ENCODE data around the gene ATAD3A.

ATAD3A gene

GRCh38 chr1:1583347-1584010 is 71.5 kb downstream of the ATAD3A start:
- Histone ChIP-seq H3K9ac (ENCODE audit: low read length) (no peak overlapping the region), H3K27ac (ENCODE audit: low read depth, low read length) (no peak overlapping the region), H3K4me3 (ENCODE audit: low read depth in 1 of 2, low read length in 2 of 2) (no peak overlapping the region), H3K4me1 (ENCODE audit: insufficient read depth, low read length) (no peaks in the 10 kb centered on the region), H3K27me3 (ENCODE audit: control insufficient read depth in 1 of 2, insufficient read depth in 2 of 2, low read length in 2 of 2) (peaks cover 0 to 14% of the 10 kb centered on the region in 2 donors), H3K9me3 (ENCODE audit: low read length) (no peaks in the 10 kb centered on the region), H3K36me3 (ENCODE audit: insufficient read depth, low read length) (no peaks in the 10 kb centered on the region)

Measured in muscle layer of colon (tissue), 2 donors.